ENCODE data around the gene CDR2L. TPM values are rescaled to one million over a fixed set of nuclear protein-coding genes. Genes with fewer than 3 reads are reported as not detected.

CDR2L gene
- total and polyA plus RNA-seq, 4 donors, result 8.5 to 19.0 (median 11.2) TPM

DNA sequence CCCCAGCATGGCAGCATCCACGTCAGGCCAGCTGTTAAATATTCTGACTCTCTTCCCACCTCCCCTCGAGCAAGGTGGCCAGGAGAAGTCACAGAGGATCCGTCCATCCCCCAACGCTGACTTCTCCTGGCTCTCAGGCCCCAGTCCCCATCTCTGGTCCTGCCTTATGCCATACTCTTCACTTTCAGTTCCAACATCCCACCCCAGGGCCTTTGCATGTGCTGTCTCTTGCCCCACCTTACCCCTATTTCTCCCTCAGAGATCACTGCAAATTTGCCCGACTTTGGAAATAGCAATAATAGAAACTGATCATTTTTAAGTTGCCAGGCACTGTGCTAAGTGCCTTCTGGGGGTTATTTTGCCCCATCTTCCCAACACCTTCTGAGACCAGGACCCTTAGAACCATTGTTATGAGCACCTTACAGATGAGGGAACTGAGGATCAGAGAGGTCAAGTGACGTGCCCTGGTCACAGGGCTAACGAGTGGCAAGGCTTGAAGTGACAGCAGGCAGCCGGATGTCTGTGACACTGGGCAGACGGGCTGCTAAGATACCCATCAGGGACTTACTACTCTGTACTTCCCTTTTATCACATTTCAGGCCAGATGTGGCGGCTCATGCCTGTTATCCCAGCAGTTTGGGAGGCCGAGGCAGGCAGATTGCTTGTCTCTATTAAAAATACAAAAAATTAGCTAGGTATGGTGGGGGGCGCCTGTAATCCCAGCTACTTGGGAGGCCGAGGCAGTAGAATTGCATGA, 32.6 kb upstream of the CDR2L start:
- no peak for TF ChIP-seq CTCF (IDR thresholded peaks at IDR 0.05; ENCODE audit: control extremely low read depth, extremely low read depth)
- Histone ChIP-seq H3K4me1 (ENCODE audit: control insufficient read depth in 5 of 5, insufficient read depth in 5 of 5, low read length in 5 of 5) (no peaks in the 10 kb centered on the region), H3K9me3 (ENCODE audit: control insufficient read depth in 4 of 4, insufficient read depth in 3 of 4, low read length in 3 of 4) (no peaks in the 10 kb centered on the region), H3K27ac (ENCODE audit: low read depth in 1 of 2, low read length in 1 of 2) (no peak overlapping the region), H3K27me3 (ENCODE audit: control insufficient read depth in 3 of 3, insufficient read depth in 3 of 3, low read length in 2 of 3) (no peaks in the 10 kb centered on the region), H3K9ac (ENCODE audit: insufficient read depth in 1 of 2, low read length in 2 of 2) (no peak overlapping the region), H3K36me3 (ENCODE audit: control insufficient read depth in 4 of 4, insufficient read depth in 4 of 4, low read length in 4 of 4) (peaks cover 0 to 11% (median 0%) of the 10 kb centered on the region in 4 donors), H3K4me3 (no peak overlapping the region)
- WGBS, 2 donors, result 67 to 68% methylated on average over 13 of the region's 13 CpGs
- ATAC-seq (ENCODE audit: insufficient read depth, low FRiP score), result no peak
- DNase-seq, result no peak

- no peaks in the 10 kb centered on the region for H3K27me3 ChIP-seq (ENCODE audit: control insufficient read depth in 3 of 3, insufficient read depth in 3 of 3, low read length in 2 of 3)
- no peak for ATAC-seq (ENCODE audit: insufficient read depth, low FRiP score)
- H3K36me3 ChIP-seq (ENCODE audit: control insufficient read depth in 4 of 4, insufficient read depth in 4 of 4, low read length in 4 of 4), result peaks cover 0 to 11% (median 0%) of the 10 kb centered on the region in 4 donors
- 84 to 88% methylated on average over 4 of the region's 4 CpGs for WGBS, 2 donors
- no peaks in the 10 kb centered on the region for H3K4me1 ChIP-seq (ENCODE audit: control insufficient read depth in 5 of 5, insufficient read depth in 5 of 5, low read length in 5 of 5)
- H3K9ac ChIP-seq (ENCODE audit: insufficient read depth in 1 of 2, low read length in 2 of 2), result no peak overlapping the region
- no peak overlapping the region for H3K4me3 ChIP-seq
- DNase-seq, result no peak
- H3K9me3 ChIP-seq (ENCODE audit: control insufficient read depth in 4 of 4, insufficient read depth in 3 of 4, low read length in 3 of 4), result no peaks in the 10 kb centered on the region
- TF ChIP-seq CTCF (IDR thresholded peaks at IDR 0.05; ENCODE audit: control extremely low read depth, extremely low read depth), result no peak
- no peak overlapping the region for H3K27ac ChIP-seq (ENCODE audit: low read depth in 1 of 2, low read length in 1 of 2)
These were observed 31.3 kb upstream of the CDR2L start for GRCh38 chr17:74956093-74956492.

GRCh38 chr17:74957935-74958740, 29.3 kb upstream of the CDR2L start:
- H3K4me1 ChIP-seq (ENCODE audit: control insufficient read depth in 5 of 5, insufficient read depth in 5 of 5, low read length in 5 of 5), result peaks cover 0 to 3% (median 0%) of the 10 kb centered on the region in 5 donors
- H3K9me3 ChIP-seq (ENCODE audit: control insufficient read depth in 4 of 4, insufficient read depth in 3 of 4, low read length in 3 of 4), result no peaks in the 10 kb centered on the region
- peak; percentile 72 for TF ChIP-seq CTCF (IDR thresholded peaks at IDR 0.05; ENCODE audit: control extremely low read depth, extremely low read depth)
- peaks cover 0 to 4% (median 0%) of the 10 kb centered on the region in 4 donors for H3K36me3 ChIP-seq (ENCODE audit: control insufficient read depth in 4 of 4, insufficient read depth in 4 of 4, low read length in 4 of 4)
- DNase-seq (peak; percentile 51 to 70 (median 60)), ATAC-seq (ENCODE audit: insufficient read depth, low FRiP score) (peak; percentile 22)
- H3K27me3 ChIP-seq (ENCODE audit: control insufficient read depth in 3 of 3, insufficient read depth in 3 of 3, low read length in 2 of 3), result no peaks in the 10 kb centered on the region
- no peak overlapping the region for H3K4me3 ChIP-seq
- no peak overlapping the region for H3K27ac ChIP-seq (ENCODE audit: low read depth in 1 of 2, low read length in 1 of 2)
- 50 to 51% methylated on average over 33 of the region's 33 CpGs for WGBS, 2 donors
- no peak overlapping the region for H3K9ac ChIP-seq (ENCODE audit: insufficient read depth in 1 of 2, low read length in 2 of 2)

Data from lung (tissue), 12 donors.